GM19025 (cell line): ENCODE measurements around the gene FOXJ1.
A peak's percentile ranks its signal among the peaks of the same experiment; 100 is the strongest.
"Not testable (repeated sequence)": the region's sequence is repeated elsewhere in the genome, so short reads cannot be mapped to it uniquely, and the experiment has no call there.

Source experiments
- ATAC-seq: cut with Tn5 transposase; IDR thresholded peaks from one replicate; pipeline ENCODE4 v1.9.1; 2021; ENCODE audit warnings: mild to moderate bottlenecking, low read depth, moderate library complexity; ENCODE audit not compliant: unreplicated experiment

FOXJ1 gene

GRCh38 chr17:76141212-76142038 is at the start of gene FOXJ1:
Gene FOXJ1 (minus strand): TSS chr17:76141245. CDS start chr17:76140395, 850 bp downstream.
- peak; percentile 89 for ATAC-seq

DNA sequence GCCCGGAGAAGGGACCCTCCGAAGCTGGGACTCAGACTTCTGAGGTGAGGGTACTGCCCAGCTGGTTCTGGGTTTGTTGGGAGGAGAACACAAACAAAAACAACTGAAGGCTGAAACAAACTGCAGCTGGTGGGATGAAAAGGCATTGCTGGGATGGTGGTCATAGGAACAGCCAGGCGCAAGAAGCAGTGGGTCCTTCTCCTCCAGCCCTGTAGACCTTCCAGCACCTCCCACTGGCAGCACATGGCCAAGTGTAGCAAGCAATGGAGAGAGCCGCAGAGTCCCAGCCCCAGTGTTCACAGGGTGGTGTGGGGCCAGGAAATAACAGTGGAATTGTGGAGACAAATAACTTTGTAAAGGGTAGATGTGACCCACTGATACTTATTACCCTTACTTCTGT is 48.7 kb upstream of the FOXJ1 start:
- no peak for ATAC-seq

DNA sequence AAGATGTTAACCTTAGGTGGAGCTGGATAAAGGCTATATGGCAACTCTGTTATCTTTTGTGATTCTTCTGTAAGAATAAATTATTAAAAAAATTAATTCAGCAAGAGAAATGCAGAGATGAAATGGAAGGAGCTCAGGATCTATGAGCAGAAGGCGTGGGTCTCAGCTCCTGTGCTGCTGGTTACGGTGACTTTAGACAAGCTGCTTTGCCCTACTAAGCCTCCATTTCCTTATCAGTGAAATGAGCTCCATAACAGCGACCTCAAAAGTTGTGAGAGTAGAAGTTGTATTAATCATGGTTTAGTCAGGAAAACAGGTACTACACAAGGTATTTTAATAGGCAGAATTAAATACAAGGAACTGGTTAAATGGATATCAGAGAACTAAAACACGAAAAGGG is 48.2 kb upstream of the FOXJ1 start:
- no peak for ATAC-seq

GRCh38 chr17:76188213-76189016 is 47.4 kb upstream of the FOXJ1 start:
- no peak for ATAC-seq

DNA sequence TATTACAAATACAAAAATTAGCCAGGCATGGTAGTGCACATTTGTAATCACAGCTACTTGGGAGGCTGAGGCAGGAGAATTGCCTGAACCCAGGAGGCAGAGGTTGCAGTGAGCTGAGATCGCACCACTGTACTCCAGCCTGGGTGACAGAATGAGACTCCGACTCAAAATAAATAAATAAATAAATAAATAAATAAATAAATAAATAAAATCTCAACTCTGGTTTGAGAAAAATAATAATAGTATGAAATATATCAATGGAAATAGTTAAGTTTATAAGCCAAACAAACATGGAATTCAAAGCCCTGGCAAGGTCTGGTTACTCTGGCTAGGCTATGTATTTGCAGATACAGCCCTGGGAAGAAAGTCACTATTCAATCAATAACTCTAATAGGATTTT is 45.7 kb upstream of the FOXJ1 start:
- not testable (repeated sequence) for ATAC-seq

- ATAC-seq = no peak
These were observed 43.2 kb upstream of the FOXJ1 start for GRCh38 chr17:76184290-76184689.

DNA sequence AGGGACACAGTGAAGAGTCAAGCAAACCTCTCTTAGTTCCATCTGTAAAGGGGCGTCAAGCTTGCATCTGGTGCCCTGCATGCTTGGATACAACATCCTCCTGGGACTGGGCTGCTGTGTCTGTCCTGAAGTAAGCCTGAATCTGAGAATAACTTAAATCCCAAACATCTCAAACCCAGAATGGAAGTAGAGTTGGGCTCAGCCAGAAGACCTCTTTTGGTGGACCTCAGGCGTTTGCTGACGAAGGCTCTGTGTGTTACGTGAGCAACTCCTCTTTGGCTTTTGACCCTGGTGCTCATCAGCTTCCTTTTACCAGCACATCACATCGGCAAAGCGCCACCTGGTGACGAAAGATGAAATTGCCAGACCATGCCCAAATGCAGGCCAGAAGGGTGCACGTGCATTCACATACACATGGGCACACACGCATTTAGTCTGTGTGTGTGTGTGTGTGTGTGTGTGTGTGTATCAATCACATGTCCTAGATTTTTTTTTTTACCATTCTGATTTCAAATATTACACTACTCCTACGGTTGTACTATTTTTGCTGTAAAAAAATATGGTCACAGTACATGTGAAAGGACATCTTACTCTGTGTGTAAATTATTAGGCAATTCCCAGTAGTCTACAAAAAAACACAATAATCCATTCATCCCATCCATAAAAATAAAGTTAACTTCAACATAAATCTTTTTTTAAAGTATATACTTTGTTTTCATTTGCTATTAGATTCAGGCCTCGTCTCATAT is 41.1 kb upstream of the FOXJ1 start:
- ATAC-seq = no peak

DNA sequence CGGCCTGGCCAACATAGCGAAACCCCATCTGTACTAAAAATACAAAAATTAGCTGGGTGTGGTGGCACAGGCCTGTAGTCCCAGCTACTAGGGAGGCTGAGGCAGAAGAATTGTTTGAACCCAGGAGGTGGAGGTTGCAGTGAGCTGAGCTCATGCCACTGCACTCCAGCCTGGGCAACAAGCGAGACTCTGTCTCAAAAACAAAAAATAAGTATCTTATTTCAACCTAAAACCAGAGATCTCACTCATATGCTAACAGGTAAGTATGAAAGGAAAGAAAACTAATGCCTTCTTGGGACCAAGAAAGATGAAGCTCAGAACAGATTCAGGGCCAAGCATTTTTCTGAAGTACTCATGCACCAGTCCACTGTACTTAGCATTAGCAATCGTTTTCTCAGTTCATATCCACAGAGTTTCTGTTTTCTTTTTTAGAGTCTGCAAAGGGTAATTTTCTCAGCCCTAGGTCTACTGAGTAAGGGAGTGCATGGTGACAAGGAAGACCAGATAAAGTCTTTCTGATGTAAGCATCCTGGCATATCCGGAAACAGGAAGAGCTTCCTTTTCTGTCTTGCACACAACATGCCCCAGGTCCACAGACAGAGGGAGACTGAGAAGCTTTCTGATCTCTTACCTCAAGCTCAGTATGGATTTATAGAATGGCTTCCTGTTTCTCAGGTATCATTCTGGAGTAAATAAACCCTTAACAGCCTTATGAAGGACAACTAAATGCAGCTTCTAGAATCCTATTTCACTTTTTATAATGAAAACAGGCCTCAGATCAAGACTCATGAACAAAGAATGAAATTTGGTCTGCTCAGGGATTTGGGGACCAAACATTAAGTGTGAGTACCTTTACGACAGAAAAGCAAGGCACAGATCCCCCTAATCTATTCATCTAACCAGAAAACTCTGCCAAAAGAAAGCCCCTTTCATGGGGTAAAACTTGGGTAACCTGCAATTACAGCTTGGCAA is 38.7 kb upstream of the FOXJ1 start:
- no peak for ATAC-seq

DNA sequence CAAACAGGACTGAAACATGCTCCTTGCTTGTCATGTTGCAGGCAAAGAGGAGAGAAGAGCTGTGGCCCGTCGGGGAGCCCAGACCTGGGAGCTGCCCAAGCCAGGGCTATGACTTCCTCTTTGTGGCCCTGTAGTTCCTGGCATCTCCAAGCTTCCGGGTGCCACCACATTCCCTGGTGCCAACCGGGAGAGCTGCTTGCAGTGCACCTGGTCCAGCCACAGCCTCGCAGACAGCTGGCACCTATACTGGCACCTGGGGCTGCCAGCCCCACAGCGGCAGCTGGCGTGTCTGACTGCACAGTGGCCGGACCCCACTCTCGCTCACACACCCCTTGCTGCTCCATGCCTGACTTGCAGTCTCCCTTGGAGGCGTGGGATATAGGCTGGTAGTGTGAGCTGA is 37.1 kb upstream of the FOXJ1 start:
- no peak for ATAC-seq

- ATAC-seq = no peak
These were observed 35.9 kb upstream of the FOXJ1 start for GRCh38 chr17:76176701-76177574.

- ATAC-seq = no peak
These were observed 33.0 kb upstream of the FOXJ1 start for GRCh38 chr17:76174037-76174436.

GRCh38 chr17:76173474-76173873 is 32.4 kb upstream of the FOXJ1 start:
- no peak for ATAC-seq

DNA sequence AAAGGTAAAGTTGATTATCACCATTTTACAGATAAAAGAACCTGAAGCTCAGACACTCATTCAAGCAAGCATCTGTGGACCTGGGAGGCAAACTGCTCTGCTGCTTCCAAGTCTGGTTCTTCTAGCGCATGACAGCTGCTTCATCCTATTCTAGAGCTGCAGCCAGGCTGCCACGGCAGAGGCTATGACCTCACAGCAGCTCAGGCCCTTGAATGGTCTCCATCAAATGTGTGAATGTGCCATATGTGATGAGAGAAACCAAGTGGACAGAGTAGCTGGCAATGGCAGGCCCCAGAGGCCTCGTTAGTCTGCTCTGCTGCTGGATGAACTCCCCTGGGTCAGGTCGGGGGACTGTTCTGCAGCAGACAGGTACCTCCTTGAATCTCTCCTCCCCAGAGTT is 30.7 kb upstream of the FOXJ1 start:
- no peak for ATAC-seq

DNA sequence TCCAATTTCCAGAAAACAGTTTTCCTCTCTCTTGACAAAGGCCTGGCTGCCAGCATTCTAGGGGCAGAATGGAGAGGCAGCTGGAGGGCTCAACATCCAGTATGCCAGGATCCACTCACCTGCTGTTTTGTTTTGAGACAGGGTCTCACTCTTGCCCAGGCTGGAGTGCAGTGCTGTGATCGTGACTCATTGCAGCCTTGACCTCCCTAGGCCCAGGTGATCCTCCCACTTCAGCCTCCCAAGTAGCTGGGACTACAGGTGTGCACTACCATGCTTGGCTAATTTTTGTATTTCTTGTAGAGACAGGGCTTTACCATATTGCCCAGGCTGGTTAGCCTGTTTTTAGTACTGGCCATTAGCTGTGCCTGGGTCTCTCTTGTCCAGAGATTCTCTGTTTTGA is 29.1 kb upstream of the FOXJ1 start:
- no peak for ATAC-seq

- no peak for ATAC-seq
These were observed 25.9 kb upstream of the FOXJ1 start for GRCh38 chr17:76166906-76167305.

- no peak for ATAC-seq
These were observed 25.1 kb upstream of the FOXJ1 start for GRCh38 chr17:76166168-76166567.

DNA sequence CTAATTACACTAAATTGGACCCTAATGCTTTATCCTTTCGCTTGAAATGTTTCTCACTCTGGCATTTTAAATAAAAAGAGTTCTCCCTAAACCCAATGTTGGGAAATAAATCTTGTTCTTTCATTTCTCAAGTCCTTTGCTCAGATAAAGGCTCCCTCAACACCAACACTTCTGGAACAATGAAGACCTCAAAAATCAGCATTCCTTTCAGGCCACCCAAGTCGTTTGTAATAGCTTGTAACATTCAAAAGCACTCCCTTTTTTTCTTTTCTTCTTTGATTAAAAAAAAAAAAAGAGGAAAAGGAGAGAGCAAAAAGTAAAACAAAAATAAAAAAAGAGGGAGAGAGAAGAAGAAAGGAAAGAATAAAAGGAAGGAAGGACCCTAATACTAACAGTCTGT is 23.3 kb upstream of the FOXJ1 start:
- ATAC-seq = no peak

DNA sequence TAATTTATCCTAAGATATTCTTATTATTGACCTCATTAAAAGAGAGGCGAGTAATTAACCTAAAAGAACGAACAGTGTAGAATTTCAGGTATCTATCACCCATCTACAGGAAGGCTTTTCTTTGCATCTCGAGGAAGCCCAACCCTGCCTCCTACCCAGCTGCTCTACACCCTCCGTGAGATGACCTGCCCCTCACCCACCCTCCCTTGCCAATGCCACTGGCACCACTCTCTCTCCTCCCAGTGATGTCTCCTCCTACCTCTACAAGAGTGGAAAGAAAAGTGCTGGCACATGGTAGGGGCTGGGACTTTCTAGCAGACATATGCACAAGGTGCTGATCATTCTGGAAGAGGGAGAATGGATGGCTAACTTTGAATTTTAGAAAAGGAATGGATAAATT is 22.9 kb upstream of the FOXJ1 start:
- ATAC-seq = no peak
